Pancreas (tissue), 10 donors: ENCODE results near the gene TXN. TPM values are rescaled to one million over a fixed set of nuclear protein-coding genes. Genes with fewer than 3 reads are reported as not detected.

ENCODE experiments used
- ATAC-seq, 4 donors: fragments of 200-7000 bp; cut with Tn5 transposase; one replicate each; pipeline versions ENCODE4 v1.8.0 to v1.9.1; 2020; ENCODE audit warnings: mild to moderate bottlenecking in 4 of 4, moderate library complexity in 4 of 4
- DNase-seq, 6 donors: peaks; one replicate each; pipeline ENCODE4 v3.0.0-alpha.2; 2020
- FAIRE-seq: peaks from 2 replicates; lab custom pipeline; 2012; peaks lifted over from hg19 to GRCh38; lab: Jason Lieb, UNC
- H3K27ac ChIP-seq, 4 donors: fragments of 200-600 bp; sonication (generic); 1 replicate in 3 of 4; 2 replicates in 1 of 4; pipeline versions ENCODE4 v1.5.0 to v1.8.0; 2020
- H3K27me3 ChIP-seq, 4 donors: fragments of 200-600 bp; one replicate each; pipeline ENCODE4 v1.8.0; 2021
- H3K36me3 ChIP-seq, 3 donors: fragments of 200-600 bp; sonication (generic) in 1 of 3; one replicate each; pipeline versions ENCODE4 v1.5.0 to v1.8.0; 2020 to 2021
- H3K4me1 ChIP-seq, 3 donors: fragments of 200-600 bp; one replicate each; pipeline ENCODE4 v1.8.0; 2021
- H3K4me3 ChIP-seq, 4 donors: fragments of 200-600 bp; sonication (generic) in 2 of 4; one replicate each; pipeline versions ENCODE4 v1.5.0 to v1.8.0; 2020 to 2021
- H3K9me3 ChIP-seq, 4 donors: fragments of 200-600 bp; one replicate each; pipeline ENCODE4 v1.8.0; 2021
- WGBS, 2 donors: extraction: QIAGEN DNeasy Blood & Tissue Kit; methylation state at CpG; one replicate each; pipeline ENCODE4 v1.1.7; 2013; 5-methylcytosine and 5-hydroxymethylcytosine counted together
- intact Hi-C, 3 donors: fragments of 100-400 bp; cut with DNase I; formaldehyde crosslinking; loops; one replicate each; pipeline versions ENCODE4 v1.11.1 to v1.14.2; 2022
- polyA plus RNA-seq, 2 donors: library from polyadenylated mRNA; stranded (reverse); fragments of 200-250 nt; gene quantifications; one replicate each; pipeline ENCODE4 v1.2.3, GENCODE V29; 2013
- total RNA-seq, 6 donors: library from RNA; stranded (reverse); fragmentation: NEBNext Ultra II Directional in 4 of 6; extraction: Animal tissue kit (Norgen Biotek cat#: 25700) in 4 of 6; gene quantifications; one replicate each; pipeline versions ENCODE4 v1.2.1 to v1.2.4, GENCODE V29; 2021 to 2023
- TF ChIP-seq, protein P1 (sequence below), 4 donors: fragments of 200-600 bp; sonication (generic) in 3 of 4; IDR thresholded peaks; one replicate each; pipeline versions ENCODE4 v1.5.0 to v1.8.0; 2021; ENCODE audit warnings: antibody characterized with exemption in 4 of 4
- donor health status: healthy with polysubstance abuse.
- donor health status: DM: no; HTN: no; CAD: no; lungs with moderate emphysema.
- donor health status: DM: no; HTN: no; CAD: no.
- donor health status: control.
- donor health status: control.
- donor health status: Bipolar disorder and iron deficiency.
- donor health status: DM: yes; HTN: yes; CAD: no.
- donor health status: DM: no; HTN: no; CAD: no.
- donor health status: DM: no; HTN: no; CAD: no.
- donor health status: DM: yes; HTN: yes; CAD: no.

TXN gene
- total and polyA plus RNA-seq, 8 donors: 44.3 to 99.5 (median 82.8) TPM

DNA sequence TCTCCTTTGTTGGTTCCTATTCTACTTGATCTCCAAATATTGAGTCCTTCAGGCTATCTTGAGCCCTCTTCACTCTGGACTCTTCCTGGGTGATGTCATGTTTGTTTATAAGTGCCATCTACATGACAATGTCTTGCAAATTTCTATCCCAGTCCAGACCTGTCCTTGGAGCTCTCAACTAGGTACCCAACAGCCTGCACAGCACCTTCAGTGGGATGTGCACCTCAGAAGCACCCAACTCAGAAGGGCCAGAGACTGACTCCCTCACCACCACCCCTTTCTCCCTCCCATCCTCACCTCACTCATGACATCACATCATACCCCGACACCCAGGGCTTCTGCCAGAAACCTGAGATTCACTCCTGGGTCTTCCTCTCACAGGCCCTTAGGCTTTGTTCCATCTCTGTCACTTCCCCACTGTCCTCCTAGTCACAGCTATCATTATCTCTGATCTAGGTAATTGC, 14.4 kb downstream of the TXN start:
- Histone ChIP-seq H3K4me1 (no peaks in the 10 kb centered on the region), H3K27ac (no peak overlapping the region), H3K36me3 (peaks cover 0 to 21% (median 3%) of the 10 kb centered on the region in 3 donors), H3K9me3 (no peaks in the 10 kb centered on the region), H3K4me3 (no peak overlapping the region), H3K27me3 (no peaks in the 10 kb centered on the region)
- no peak for FAIRE-seq
- no peak for DNase-seq
- TF ChIP-seq, protein P1, sequence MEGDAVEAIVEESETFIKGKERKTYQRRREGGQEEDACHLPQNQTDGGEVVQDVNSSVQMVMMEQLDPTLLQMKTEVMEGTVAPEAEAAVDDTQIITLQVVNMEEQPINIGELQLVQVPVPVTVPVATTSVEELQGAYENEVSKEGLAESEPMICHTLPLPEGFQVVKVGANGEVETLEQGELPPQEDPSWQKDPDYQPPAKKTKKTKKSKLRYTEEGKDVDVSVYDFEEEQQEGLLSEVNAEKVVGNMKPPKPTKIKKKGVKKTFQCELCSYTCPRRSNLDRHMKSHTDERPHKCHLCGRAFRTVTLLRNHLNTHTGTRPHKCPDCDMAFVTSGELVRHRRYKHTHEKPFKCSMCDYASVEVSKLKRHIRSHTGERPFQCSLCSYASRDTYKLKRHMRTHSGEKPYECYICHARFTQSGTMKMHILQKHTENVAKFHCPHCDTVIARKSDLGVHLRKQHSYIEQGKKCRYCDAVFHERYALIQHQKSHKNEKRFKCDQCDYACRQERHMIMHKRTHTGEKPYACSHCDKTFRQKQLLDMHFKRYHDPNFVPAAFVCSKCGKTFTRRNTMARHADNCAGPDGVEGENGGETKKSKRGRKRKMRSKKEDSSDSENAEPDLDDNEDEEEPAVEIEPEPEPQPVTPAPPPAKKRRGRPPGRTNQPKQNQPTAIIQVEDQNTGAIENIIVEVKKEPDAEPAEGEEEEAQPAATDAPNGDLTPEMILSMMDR (IDR thresholded peaks at IDR 0.05): no peak
- intact Hi-C loops: no loop called here
- no peak for ATAC-seq
- WGBS, 2 donors: 93 to 100% methylated on average over 1 of the region's 1 CpG

DNA sequence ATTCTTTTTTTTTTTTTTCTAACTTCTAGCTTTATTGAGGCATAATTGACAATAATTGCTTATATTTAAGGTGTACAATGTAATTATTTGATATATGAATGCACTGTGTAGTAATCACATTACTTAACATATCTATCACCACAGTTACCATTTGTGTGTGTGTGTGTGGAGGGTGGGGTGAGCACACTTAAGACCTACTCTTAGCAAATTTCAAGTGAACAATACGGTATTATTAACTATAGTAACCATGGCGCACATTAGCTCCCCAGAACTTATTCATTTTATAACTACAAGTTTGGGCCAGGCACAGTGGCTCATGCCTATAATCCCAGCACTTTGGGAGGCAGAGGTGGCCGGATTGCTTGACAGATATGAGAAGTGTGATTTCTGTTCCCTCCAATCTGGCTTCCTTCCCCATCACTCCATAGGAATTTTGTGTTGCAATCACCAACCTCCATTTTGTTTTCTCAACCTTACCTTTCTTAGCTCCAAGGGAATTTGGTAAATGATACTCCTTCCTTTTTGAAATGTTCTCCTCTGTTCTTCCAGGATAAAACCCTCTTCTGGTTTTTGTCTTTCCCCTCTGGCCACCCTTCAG, 14.9 kb downstream of the TXN start:
- Histone ChIP-seq H3K9me3 (no peaks in the 10 kb centered on the region), H3K4me1 (no peaks in the 10 kb centered on the region), H3K36me3 (peaks cover 0 to 16% (median 3%) of the 10 kb centered on the region in 3 donors), H3K27me3 (no peaks in the 10 kb centered on the region), H3K27ac (no peak overlapping the region), H3K4me3 (no peak overlapping the region)
- DNase-seq (no peak), ATAC-seq (no peak), FAIRE-seq (no peak)
- intact Hi-C loops: no loop called here
- 87 to 98% methylated on average over 3 of the region's 3 CpGs for WGBS, 2 donors
- TF ChIP-seq, protein P1 (IDR thresholded peaks at IDR 0.05): no peak

DNA sequence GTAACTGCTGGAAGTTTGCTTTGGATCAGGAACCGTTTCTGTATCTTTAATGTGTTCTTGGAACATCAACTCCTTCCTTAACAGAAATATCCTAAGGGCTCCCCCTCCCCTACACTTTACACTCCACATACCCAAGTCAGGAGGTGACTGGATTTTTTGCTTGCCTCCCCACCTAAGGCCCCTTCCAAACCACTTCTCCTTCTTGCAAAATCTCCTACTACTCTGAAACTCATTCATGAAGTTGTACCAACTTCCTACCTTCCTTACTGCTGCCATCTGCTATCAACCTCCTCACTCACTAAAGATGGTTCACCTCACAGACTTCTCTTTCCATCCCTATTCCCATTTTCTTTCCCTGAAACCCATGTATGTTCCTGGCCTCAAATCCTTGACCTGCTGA, 16.1 kb downstream of the TXN start:
- DNase-seq: no peak
- intact Hi-C loops: no loop called here
- Histone ChIP-seq H3K9me3 (no peaks in the 10 kb centered on the region), H3K27me3 (no peaks in the 10 kb centered on the region), H3K36me3 (peaks cover 0 to 16% (median 3%) of the 10 kb centered on the region in 3 donors), H3K4me1 (no peaks in the 10 kb centered on the region), H3K4me3 (no peak overlapping the region), H3K27ac (no peak overlapping the region)
- TF ChIP-seq, protein P1 (IDR thresholded peaks at IDR 0.05): no peak
- FAIRE-seq: no peak
- 25 to 41% methylated on average over 1 of the region's 1 CpG for WGBS, 2 donors
- ATAC-seq: no peak

GRCh38 chr9:110228321-110228720, 28.0 kb downstream of the TXN start:
- ATAC-seq (no peak), DNase-seq (no peak), FAIRE-seq (no peak)
- Histone ChIP-seq H3K4me3 (no peak overlapping the region), H3K36me3 (no peaks in the 10 kb centered on the region), H3K27ac (no peak overlapping the region), H3K4me1 (no peaks in the 10 kb centered on the region), H3K9me3 (no peaks in the 10 kb centered on the region), H3K27me3 (no peaks in the 10 kb centered on the region)
- TF ChIP-seq, protein P1 (IDR thresholded peaks at IDR 0.05): no peak
- WGBS, 2 donors: 83 to 97% methylated on average over 2 of the region's 2 CpGs
- intact Hi-C loops: no loop called here

DNA sequence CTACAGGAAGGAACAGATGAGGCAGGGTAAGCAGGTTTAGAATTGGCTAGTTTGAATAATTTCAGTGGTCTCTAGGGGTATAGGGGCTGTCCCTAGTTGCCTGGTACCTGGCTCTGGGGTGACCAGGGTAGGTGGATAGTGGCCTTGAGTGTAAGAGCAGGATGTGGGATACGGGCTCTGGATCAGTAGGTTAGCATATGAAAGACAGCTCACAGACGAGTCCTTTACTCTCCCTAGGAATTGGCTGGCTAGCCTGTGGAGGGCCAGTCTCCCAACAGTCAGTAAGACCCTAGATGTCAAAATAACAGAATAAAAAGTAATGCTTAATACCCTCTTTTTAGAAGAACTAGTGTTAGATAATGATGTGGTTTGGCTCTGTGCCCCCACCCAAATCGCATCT, 31.7 kb downstream of the TXN start:
- 84 to 89% methylated on average over 3 of the region's 3 CpGs for WGBS, 2 donors
- TF ChIP-seq, protein P1 (IDR thresholded peaks at IDR 0.05): no peak

More for the DNA sequence above, 31.7 kb downstream of the TXN start:
- DNase-seq: no peak
- Histone ChIP-seq H3K27me3 (no peaks in the 10 kb centered on the region), H3K27ac (no peak overlapping the region), H3K9me3 (no peaks in the 10 kb centered on the region), H3K4me1 (no peaks in the 10 kb centered on the region), H3K4me3 (no peak overlapping the region), H3K36me3 (no peaks in the 10 kb centered on the region)
- ATAC-seq: no peak
- intact Hi-C loops: loop anchor here in 1 of 3 donors (5.0 kb wide), 1 partner anchor 42 kb away; no protein-coding TSS in a partner anchor
- no peak for FAIRE-seq
